ENCODE data around the gene MCRS1. TPM values are rescaled to one million over a fixed set of nuclear protein-coding genes. Genes with fewer than 3 reads are reported as not detected.

MCRS1 gene
- polyA plus RNA-seq, 1 experiment = 47.0 TPM

DNA sequence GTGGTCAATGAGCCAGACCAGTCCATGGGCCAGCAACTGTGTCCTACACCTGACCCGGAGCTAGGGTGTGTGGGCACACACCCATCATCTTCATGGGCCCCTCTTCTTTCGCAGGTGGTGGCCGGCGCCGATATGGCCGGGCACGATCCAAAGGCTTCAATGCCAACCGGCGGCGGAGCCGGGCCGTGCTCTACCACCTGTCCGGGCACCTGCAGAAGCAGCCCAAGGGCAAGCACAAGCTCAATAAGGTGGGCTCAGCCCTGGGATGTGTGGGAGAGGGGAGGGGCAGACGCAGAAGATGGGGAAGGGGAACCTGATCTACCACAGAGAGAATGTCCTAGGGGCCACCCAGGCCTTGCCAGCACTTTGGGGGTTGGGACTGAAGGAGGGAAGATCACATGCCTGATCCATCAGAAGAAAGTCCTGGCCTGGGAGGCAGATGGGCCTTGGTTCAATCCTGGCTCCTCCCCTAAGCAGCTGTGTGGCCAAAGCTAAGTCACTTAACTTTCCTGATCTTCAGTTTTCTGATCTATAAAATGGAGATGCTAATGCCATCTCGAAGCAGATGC is 25.3 kb downstream of the MCRS1 start:
- TF ChIP-seq, protein P1, sequence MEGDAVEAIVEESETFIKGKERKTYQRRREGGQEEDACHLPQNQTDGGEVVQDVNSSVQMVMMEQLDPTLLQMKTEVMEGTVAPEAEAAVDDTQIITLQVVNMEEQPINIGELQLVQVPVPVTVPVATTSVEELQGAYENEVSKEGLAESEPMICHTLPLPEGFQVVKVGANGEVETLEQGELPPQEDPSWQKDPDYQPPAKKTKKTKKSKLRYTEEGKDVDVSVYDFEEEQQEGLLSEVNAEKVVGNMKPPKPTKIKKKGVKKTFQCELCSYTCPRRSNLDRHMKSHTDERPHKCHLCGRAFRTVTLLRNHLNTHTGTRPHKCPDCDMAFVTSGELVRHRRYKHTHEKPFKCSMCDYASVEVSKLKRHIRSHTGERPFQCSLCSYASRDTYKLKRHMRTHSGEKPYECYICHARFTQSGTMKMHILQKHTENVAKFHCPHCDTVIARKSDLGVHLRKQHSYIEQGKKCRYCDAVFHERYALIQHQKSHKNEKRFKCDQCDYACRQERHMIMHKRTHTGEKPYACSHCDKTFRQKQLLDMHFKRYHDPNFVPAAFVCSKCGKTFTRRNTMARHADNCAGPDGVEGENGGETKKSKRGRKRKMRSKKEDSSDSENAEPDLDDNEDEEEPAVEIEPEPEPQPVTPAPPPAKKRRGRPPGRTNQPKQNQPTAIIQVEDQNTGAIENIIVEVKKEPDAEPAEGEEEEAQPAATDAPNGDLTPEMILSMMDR (IDR thresholded peaks at IDR 0.05; ENCODE audit: low read depth, low read length) = no peak
- Histone ChIP-seq H3K4me3 (ENCODE audit: low read depth, low read length) (no peak overlapping the region), H3K27ac (ENCODE audit: low read depth, low read length) (no peak overlapping the region), H3K27me3 (ENCODE audit: control insufficient read depth, insufficient read depth, low read length) (peaks cover 62% of the 10 kb centered on the region), H3K9me3 (ENCODE audit: control insufficient read depth, insufficient read depth, low read length) (no peaks in the 10 kb centered on the region; the same call in 1 of the 2 replicates)
- POLR2A ChIA-PET = no interaction called here
- CTCF ChIA-PET = no interaction called here
- no peak for DNase-seq (ENCODE audit: low read depth, low spot score)

DNA sequence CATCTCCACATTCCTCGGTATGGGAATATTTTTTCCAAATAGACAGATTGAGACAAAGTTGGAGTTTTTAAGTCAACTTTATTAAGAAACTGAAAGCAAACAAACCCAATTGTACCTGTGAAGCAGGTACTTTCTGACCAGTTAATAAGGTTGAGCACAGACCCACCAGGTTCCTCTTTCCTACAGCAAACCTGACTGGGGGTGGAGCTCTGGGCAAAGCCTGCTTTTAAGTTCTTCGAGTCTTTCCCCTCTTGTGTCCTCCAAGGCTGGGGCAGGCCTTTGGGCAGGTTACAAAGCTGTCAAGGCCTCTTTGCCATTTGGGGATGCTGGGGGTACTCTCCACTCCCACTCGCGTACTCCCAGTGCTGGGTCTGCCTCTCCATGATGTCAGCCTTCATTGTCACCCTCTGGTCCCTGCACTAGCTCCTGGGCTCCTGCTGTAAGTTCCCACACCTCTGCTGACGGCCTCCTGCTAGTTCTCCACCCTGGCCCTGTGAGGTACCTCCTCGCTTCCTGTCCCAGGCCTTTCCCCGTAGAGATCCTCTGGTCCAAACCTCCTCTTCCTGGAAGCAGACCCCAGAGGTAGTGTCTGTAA is 25.9 kb downstream of the MCRS1 start:
- ChIA-PET POLR2A (no interaction called here), CTCF (no interaction called here)
- Histone ChIP-seq H3K27me3 (ENCODE audit: control insufficient read depth, insufficient read depth, low read length) (peaks cover 64% of the 10 kb centered on the region), H3K4me3 (ENCODE audit: low read depth, low read length) (no peak overlapping the region), H3K27ac (ENCODE audit: low read depth, low read length) (no peak overlapping the region), H3K9me3 (ENCODE audit: control insufficient read depth, insufficient read depth, low read length) (no peaks in the 10 kb centered on the region; the same call in 1 of the 2 replicates)
- TF ChIP-seq, protein P1 (IDR thresholded peaks at IDR 0.05; ENCODE audit: low read depth, low read length) = no peak
- no peak for DNase-seq (ENCODE audit: low read depth, low spot score)

DNA sequence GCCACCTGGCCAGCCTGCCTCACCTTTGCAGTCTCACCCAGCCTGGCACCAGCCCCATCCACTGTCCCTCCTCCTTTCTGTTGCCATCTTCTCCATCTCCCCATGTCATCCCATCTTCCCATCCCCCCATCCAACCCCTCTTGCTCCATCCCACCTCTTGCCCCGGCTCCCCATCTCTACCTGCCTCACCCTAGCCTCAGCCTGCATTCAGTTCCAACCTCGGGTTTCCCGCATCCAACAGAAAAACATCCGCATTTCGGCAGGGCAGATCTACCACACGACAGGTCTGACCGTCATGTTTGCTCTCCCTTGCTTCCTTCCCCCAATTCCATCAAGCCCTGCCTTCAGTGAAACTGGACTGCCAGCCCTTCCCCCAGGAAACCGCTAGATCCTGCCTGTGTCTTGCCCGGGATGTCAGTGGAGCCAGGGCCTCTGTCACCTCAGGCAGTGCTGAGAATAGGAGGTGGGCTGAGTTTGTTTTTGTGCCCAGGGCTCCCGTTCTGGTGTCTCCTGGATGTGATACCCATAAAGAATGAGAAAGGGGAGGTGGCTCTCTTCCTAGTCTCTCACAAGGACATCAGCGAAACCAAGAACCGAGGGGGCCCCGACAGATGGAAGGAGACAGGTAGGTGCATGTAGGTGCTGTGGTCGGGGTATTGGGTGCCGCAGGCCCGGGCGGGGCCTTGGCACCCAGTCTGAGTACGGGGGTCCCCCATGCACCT is 26.6 kb downstream of the MCRS1 start:
- no peaks in the 10 kb centered on the region; the same call in 1 of the 2 replicates for H3K9me3 ChIP-seq (ENCODE audit: control insufficient read depth, insufficient read depth, low read length)
- no peak for DNase-seq (ENCODE audit: low read depth, low spot score)
- H3K27ac ChIP-seq (ENCODE audit: low read depth, low read length) = no peak overlapping the region
- ChIA-PET CTCF (no interaction called here), POLR2A (no interaction called here)
- TF ChIP-seq, protein P1 (IDR thresholded peaks at IDR 0.05; ENCODE audit: low read depth, low read length) = no peak
- H3K27me3 ChIP-seq (ENCODE audit: control insufficient read depth, insufficient read depth, low read length) = peaks cover 60% of the 10 kb centered on the region
- H3K4me3 ChIP-seq (ENCODE audit: low read depth, low read length) = no peak overlapping the region

DNA sequence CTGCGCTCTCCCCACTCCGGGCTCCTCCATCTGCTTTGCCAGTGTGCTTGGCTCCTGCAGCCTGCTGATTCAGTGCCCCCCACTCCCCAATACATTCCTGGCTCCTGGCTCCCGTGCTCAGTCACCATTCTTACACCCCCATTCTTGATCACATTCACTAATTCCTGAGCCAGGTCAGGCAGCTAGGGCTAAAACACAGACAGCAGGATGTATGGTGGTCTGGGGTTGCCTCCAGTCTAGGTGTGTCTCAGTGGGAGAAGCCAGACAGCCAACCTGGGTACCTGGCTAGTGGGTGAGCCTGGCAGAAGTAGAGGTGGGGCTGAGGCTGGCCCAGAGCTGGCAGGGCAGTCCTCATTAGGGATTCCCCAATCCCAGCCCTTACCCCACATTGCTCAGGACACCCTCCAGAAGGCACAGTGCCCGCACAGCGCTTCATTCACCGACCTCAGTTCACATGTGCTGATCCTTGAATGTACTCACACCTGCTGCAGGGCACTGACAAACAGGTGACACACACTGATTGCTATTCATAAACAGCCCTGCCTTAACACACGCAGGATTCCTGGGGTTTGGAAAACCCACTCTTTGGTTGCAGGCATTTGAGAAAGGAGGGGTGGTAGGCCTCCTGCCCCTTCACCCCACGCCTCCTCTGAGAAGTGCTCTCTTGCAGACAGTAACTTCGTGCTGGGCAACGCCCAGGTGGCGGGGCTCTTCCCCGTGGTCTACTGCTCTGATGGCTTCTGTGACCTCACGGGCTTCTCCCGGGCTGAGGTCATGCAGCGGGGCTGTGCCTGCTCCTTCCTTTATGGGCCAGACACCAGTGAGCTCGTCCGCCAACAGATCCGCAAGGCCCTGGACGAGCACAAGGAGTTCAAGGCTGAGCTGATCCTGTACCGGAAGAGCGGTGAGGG is 27.5 kb downstream of the MCRS1 start:
- TF ChIP-seq, protein P1 (IDR thresholded peaks at IDR 0.05; ENCODE audit: low read depth, low read length) = no peak
- Histone ChIP-seq H3K27ac (ENCODE audit: low read depth, low read length) (no peak overlapping the region), H3K9me3 (ENCODE audit: control insufficient read depth, insufficient read depth, low read length) (no peaks in the 10 kb centered on the region; the same call in 1 of the 2 replicates), H3K27me3 (ENCODE audit: control insufficient read depth, insufficient read depth, low read length) (peaks cover 53% of the 10 kb centered on the region), H3K4me3 (ENCODE audit: low read depth, low read length) (no peak overlapping the region)
- POLR2A ChIA-PET = no interaction called here
- CTCF ChIA-PET = no interaction called here
- no peak for DNase-seq (ENCODE audit: low read depth, low spot score)

All from AG04450 (cell line).